H1 (cell line): Measurements from ENCODE around the gene TNN. TPM values are rescaled to one million over a fixed set of nuclear protein-coding genes. Genes with fewer than 3 reads are reported as not detected.

Experiments used
- CTCF ChIA-PET: fragments of 300-600 bp; sonication (Branson Sonifier 250); formaldehyde crosslinking; loops from one replicate; lab custom pipeline; 2021; ENCODE audit not compliant: partially characterized antibody; lab: Charles Lee
- POLR2A ChIA-PET: fragments of 300-600 bp; sonication (Branson Sonifier 250); formaldehyde crosslinking; loops from one replicate; lab custom pipeline; 2021; ENCODE audit warnings: inconsistent platforms; ENCODE audit not compliant: partially characterized antibody; lab: Charles Lee
- DNase-seq, 2 experiments: peaks; one replicate each; pipeline versions ENCODE4 v3.0.0 to v3.0.0-alpha.2; 2010 to 2022; ENCODE audit warnings: low spot score in 2 of 2, low read depth in 1 of 2, mixed read lengths in 1 of 2
- FAIRE-seq: peaks from 2 replicates; lab custom pipeline; 2011; peaks lifted over from hg19 to GRCh38; lab: Jason Lieb, UNC
- H2AFZ ChIP-seq: 2 replicates; pipeline ENCODE4 v1.8.1; 2012; ENCODE audit warnings: low read length, inconsistent platforms
- H2AK5ac ChIP-seq: 2 replicates; pipeline ENCODE4 v1.6.1; 2013; ENCODE audit warnings: low read depth, low read length
- H2BK120ac ChIP-seq: replicated peaks from 2 replicates; pipeline ENCODE3; 2013; ENCODE audit warnings: low read depth, low read length, inconsistent platforms
- H2BK12ac ChIP-seq: 2 replicates; pipeline ENCODE4 v1.6.1; 2013; ENCODE audit warnings: low read depth, low read length
- H2BK15ac ChIP-seq: 2 replicates; pipeline ENCODE4 v1.6.1; 2013; ENCODE audit warnings: low read length
- H2BK20ac ChIP-seq: 2 replicates; pipeline ENCODE4 v1.6.1; 2013; ENCODE audit warnings: low read length
- H2BK5ac ChIP-seq: 2 replicates; pipeline ENCODE4 v1.6.1; 2013; ENCODE audit warnings: low read depth, low read length
- H3K14ac ChIP-seq: 2 replicates; pipeline ENCODE4 v1.6.1; 2013; ENCODE audit warnings: inconsistent platforms; ENCODE audit not compliant: insufficient read length
- H3K18ac ChIP-seq: 2 replicates; pipeline ENCODE4 v1.6.1; 2013; ENCODE audit warnings: low read length; ENCODE audit errors: extremely low read depth
- H3K23ac ChIP-seq: 2 replicates; pipeline ENCODE4 v1.6.1; 2013; ENCODE audit warnings: inconsistent platforms; ENCODE audit not compliant: insufficient read length
- H3K23me2 ChIP-seq: 2 replicates; pipeline ENCODE4 v1.6.1; 2013; ENCODE audit warnings: low read depth, low read length
- H3K27ac ChIP-seq: 2 replicates; pipeline ENCODE4 v1.6.1; 2011; ENCODE audit warnings: low read depth, low read length, inconsistent platforms
- H3K27me3 ChIP-seq, 4 experiments: replicated peaks in 1 of 4; 1 replicate in 1 of 4; 2 replicates in 3 of 4; pipeline versions ENCODE4 v1.6.1 to v1.8.1; 2011 to 2013; ENCODE audit warnings: low read length in 3 of 4, mild to moderate bottlenecking in 3 of 4, inconsistent platforms in 2 of 4, mixed read lengths in 2 of 4, moderate library complexity in 1 of 4; ENCODE audit not compliant: control insufficient read depth in 3 of 4, insufficient read depth in 3 of 4; ENCODE audit errors: extremely low read depth in 1 of 4
- H3K36me3 ChIP-seq, 4 experiments: 2 replicates each; pipeline versions ENCODE4 v1.6.1 to v1.8.1; 2011 to 2013; ENCODE audit warnings: mild to moderate bottlenecking in 4 of 4, low read length in 3 of 4, moderate library complexity in 2 of 4, control low read depth in 1 of 4, inconsistent platforms in 1 of 4; ENCODE audit not compliant: insufficient read depth in 4 of 4, control insufficient read depth in 2 of 4
- H3K4ac ChIP-seq: replicated peaks from 2 replicates; pipeline ENCODE3; 2013; ENCODE audit warnings: low read length, low read depth, mixed read lengths, inconsistent platforms; ENCODE audit not compliant: insufficient read length
- H3K4me1 ChIP-seq, 4 experiments: replicated peaks in 1 of 4; 1 replicate in 1 of 4; 2 replicates in 3 of 4; pipeline versions ENCODE4 v1.6.1 to v1.8.1; 2011 to 2013; ENCODE audit warnings: low read length in 3 of 4, inconsistent platforms in 2 of 4, mixed read lengths in 1 of 4; ENCODE audit not compliant: insufficient read depth in 4 of 4, control insufficient read depth in 3 of 4
- H3K4me2 ChIP-seq, 2 experiments: 2 replicates each; pipeline versions ENCODE4 v1.6.1 to v1.8.1; 2011 to 2013; ENCODE audit warnings: low read depth in 2 of 2, low read length in 2 of 2, control low read depth in 1 of 2, inconsistent platforms in 1 of 2, mild to moderate bottlenecking in 1 of 2; ENCODE audit not compliant: insufficient read depth in 1 of 2
- H3K4me3 ChIP-seq, 4 experiments: fragments of 200-600, 300-600 bp in 1 of 4; sonication (generic), shearing (Covaris generic), sonication (Bioruptor Twin) in 1 of 4; 2 replicates each; pipeline versions ENCODE4 v1.5.1 to v1.8.1; 2011 to 2016; ENCODE audit warnings: low read length in 4 of 4, low read depth in 3 of 4, control low read depth in 2 of 4, inconsistent platforms in 2 of 4, mild to moderate bottlenecking in 2 of 4, mixed read lengths in 1 of 4, moderate library complexity in 1 of 4; ENCODE audit not compliant: insufficient read depth in 2 of 4; ENCODE audit errors: extremely low read depth in 1 of 4
- H3K56ac ChIP-seq: replicated peaks from 2 replicates; pipeline ENCODE3; 2013; ENCODE audit warnings: low read depth, mild to moderate bottlenecking, mixed read lengths, low read length, inconsistent platforms; ENCODE audit not compliant: insufficient read length
- H3K79me1 ChIP-seq: 2 replicates; pipeline ENCODE4 v1.6.1; 2013; ENCODE audit warnings: low read depth, low read length, control low read depth
- H3K79me2 ChIP-seq, 2 experiments: 2 replicates each; pipeline versions ENCODE4 v1.6.1 to v1.8.1; 2012 to 2013; ENCODE audit warnings: low read length in 2 of 2, mild to moderate bottlenecking in 2 of 2, inconsistent platforms in 1 of 2; ENCODE audit not compliant: insufficient read depth in 2 of 2, control insufficient read depth in 1 of 2
- H3K9ac ChIP-seq, 4 experiments: replicated peaks in 1 of 4; 1 replicate in 1 of 4; 2 replicates in 3 of 4; pipeline versions ENCODE4 v1.6.1 to v1.8.1; 2011 to 2013; ENCODE audit warnings: low read depth in 3 of 4, low read length in 3 of 4, control low read depth in 2 of 4, mild to moderate bottlenecking in 2 of 4, moderate library complexity in 2 of 4, inconsistent platforms in 1 of 4; ENCODE audit errors: extremely low read depth in 1 of 4
- H3K9me3 ChIP-seq, 2 experiments: 2 replicates each; pipeline versions ENCODE4 v1.6.1 to v1.8.1; 2012 to 2013; ENCODE audit warnings: mild to moderate bottlenecking in 2 of 2, moderate library complexity in 2 of 2, control low read depth in 1 of 2, inconsistent platforms in 1 of 2, low read depth in 1 of 2, low read length in 1 of 2, mixed read lengths in 1 of 2; ENCODE audit not compliant: insufficient read depth in 2 of 2
- H4K20me1 ChIP-seq, 2 experiments: replicated peaks in 1 of 2; 2 replicates each; pipeline versions ENCODE3 to v1.8.1; 2011 to 2013; ENCODE audit warnings: inconsistent platforms in 2 of 2, low read length in 2 of 2, mild to moderate bottlenecking in 1 of 2; ENCODE audit not compliant: insufficient read depth in 2 of 2, control insufficient read depth in 1 of 2
- H4K5ac ChIP-seq: 2 replicates; pipeline ENCODE4 v1.6.1; 2013; ENCODE audit warnings: low read length, low read depth, mixed read lengths, inconsistent platforms; ENCODE audit not compliant: insufficient read length
- H4K8ac ChIP-seq: 2 replicates; pipeline ENCODE4 v1.8.0; 2013; ENCODE audit warnings: mild to moderate bottlenecking, moderate library complexity, low read length, inconsistent platforms; ENCODE audit not compliant: insufficient read depth; ENCODE audit errors: extremely low read depth
- H4K91ac ChIP-seq: replicated peaks from 2 replicates; pipeline ENCODE3; 2013; ENCODE audit warnings: low read length, mixed read lengths, inconsistent platforms; ENCODE audit not compliant: insufficient read length
- ASH2L ChIP-seq: fragments of 200-600, 300-600 bp; sonication (generic); IDR thresholded peaks from one replicate; pipeline ENCODE4 v1.7.1; 2017; ENCODE audit warnings: low read length
- ATF2 ChIP-seq: IDR thresholded peaks from 2 replicates; pipeline ENCODE4 v1.6.1; 2012; ENCODE audit warnings: low read length, inconsistent platforms
- CREB1 ChIP-seq: IDR thresholded peaks from 2 replicates; pipeline ENCODE4 v1.6.1; 2012; ENCODE audit warnings: inconsistent platforms
- GABPA ChIP-seq: IDR thresholded peaks from 2 replicates; pipeline ENCODE4 v1.6.1; 2011; ENCODE audit warnings: mild to moderate bottlenecking, low read length, moderate library complexity, borderline replicate concordance; ENCODE audit not compliant: insufficient read depth
- JUN ChIP-seq: IDR thresholded peaks from 2 replicates; pipeline ENCODE4 v1.6.1; 2011; ENCODE audit warnings: low read depth, mild to moderate bottlenecking, improper control_type of control experiment, low read length
- NANOG ChIP-seq: IDR thresholded peaks from 2 replicates; pipeline ENCODE4 v1.6.1; 2011; ENCODE audit warnings: low read length, low read depth, mild to moderate bottlenecking, inconsistent platforms; ENCODE audit not compliant: insufficient read depth, poor library complexity, severe bottlenecking
- POU5F1 ChIP-seq: IDR thresholded peaks from 2 replicates; pipeline ENCODE4 v1.6.1; 2011; ENCODE audit warnings: low read depth, mild to moderate bottlenecking, low read length, moderate library complexity
- SP4 ChIP-seq: IDR thresholded peaks from 2 replicates; pipeline ENCODE4 v1.6.1; 2012; ENCODE audit warnings: low read length, inconsistent platforms
- WGBS, 2 experiments: shearing (Covaris generic) in 1 of 2; methylation state at CpG; one replicate each; pipeline versions ENCODE4 v1.1.6 to v1.1.7; 2013 to 2015; ENCODE audit warnings: low lambda C conversion rate in 2 of 2, mixed read lengths in 2 of 2, inconsistent platforms in 1 of 2, low coverage in 1 of 2, missing lambda C conversion rate in 1 of 2; ENCODE audit not compliant: insufficient replicate concordance in 2 of 2, insufficient coverage in 1 of 2, insufficient read length in 1 of 2; ENCODE audit errors: extremely low coverage in 1 of 2, missing lambda C conversion rate in 1 of 2; 5-methylcytosine and 5-hydroxymethylcytosine counted together
- polyA plus RNA-seq, 7 experiments: library from polyadenylated mRNA; depleted of rRNA in 3 of 7; stranded (reverse) in 5 of 7; unstranded in 2 of 7; fragments of >200 nt in 5 of 7; fragments of 200-250 nt in 2 of 7; gene quantifications; 1 replicate in 5 of 7; 2 replicates in 1 of 7; 4 replicates in 1 of 7; pipeline versions ENCODE4 v1.2.1 to v1.2.3, GENCODE V29; 2011 to 2013; ENCODE audit warnings: missing spikeins in 2 of 7, mixed read lengths in 2 of 7
- total RNA-seq: library from RNA; stranded (reverse); fragmentation: NEBNext Ultra II Directional; extraction: Animal tissue kit (Norgen Biotek cat#: 25700); gene quantifications from 2 replicates; pipeline ENCODE4 v1.2.1, GENCODE V29; 2021

The TNN gene
- total and polyA plus RNA-seq, 2 of the 8 experiments (the other 6 are each of a cell fraction or from before 2014, with no cell fraction given) = 0.21 to 0.30 TPM

- no peaks in the 10 kb centered on the region; the same call in 1 of the 2 replicates for H3K23me2 ChIP-seq
- DNase-seq (no peak), FAIRE-seq (no peak)
- H4K8ac ChIP-seq = no peak overlapping the region
- H3K27me3 ChIP-seq = no peaks in the 10 kb centered on the region
- H2BK5ac ChIP-seq = no peak overlapping the region
- POLR2A ChIA-PET = interaction anchor here (0.8 to 1.4 kb wide), 2 partner anchors 11 to 63 kb away, joined by 3 read pairs; no protein-coding TSS in a partner anchor
- no peak overlapping the region for H2BK120ac ChIP-seq
- H3K56ac ChIP-seq = no peak overlapping the region
- H3K27ac ChIP-seq = no peak overlapping the region
- no peaks in the 10 kb centered on the region for H3K79me2 ChIP-seq
- H3K4ac ChIP-seq = no peak overlapping the region
- no peak overlapping the region for H2AK5ac ChIP-seq
- no peaks in the 10 kb centered on the region for H3K9me3 ChIP-seq
- no peak overlapping the region for H3K9ac ChIP-seq
- H3K36me3 ChIP-seq = no peaks in the 10 kb centered on the region; a peak in 2 of 8 replicates
- no peak overlapping the region for H2BK12ac ChIP-seq
- no peak overlapping the region for H3K18ac ChIP-seq
- H4K91ac ChIP-seq = no peak overlapping the region
- H3K4me1 ChIP-seq = peaks cover 0 to 7% (median 2%) of the 10 kb centered on the region in 4 experiments; a peak in 3 of 7 replicates
- no peak overlapping the region for H2BK20ac ChIP-seq
- no peaks in the 10 kb centered on the region for H4K20me1 ChIP-seq
- H2AFZ ChIP-seq = no peak overlapping the region
- CTCF ChIA-PET = interaction anchor here (1.0 to 8.5 kb wide), 5 partner anchors 10 to 108 kb away, joined by 3 to 55 read pairs (median 13); no protein-coding TSS in a partner anchor
- H4K5ac ChIP-seq = no peak overlapping the region
- H2BK15ac ChIP-seq = no peak overlapping the region
- H3K23ac ChIP-seq = no peak overlapping the region
- no peaks in the 10 kb centered on the region for H3K79me1 ChIP-seq
- H3K4me3 ChIP-seq = no peak overlapping the region
- H3K14ac ChIP-seq = no peak overlapping the region
- 92% methylated on average over 3 of the region's 3 CpGs; no CpG with 5 or more reads in 1 of the 2 experiments for WGBS, 2 experiments
- no peak overlapping the region for H3K4me2 ChIP-seq
- TF ChIP-seq CREB1 (no peak), POU5F1 (no peak), ASH2L (no peak), SP4 (no peak), NANOG (no peak), ATF2 (no peak), JUN (no peak), GABPA (no peak)
Observed at GRCh38 chr1:175136246-175136645, 68.6 kb downstream of the TNN start.
